Right lung (tissue), 10 donors: ENCODE results near the gene UGT1A7. TPM values are rescaled to one million over a fixed set of nuclear protein-coding genes. Genes with fewer than 3 reads are reported as not detected.
"Not testable (repeated sequence)": the region's sequence is repeated elsewhere in the genome, so short reads cannot be mapped to it uniquely, and the experiment has no call there.

Experiments used
- DNase-seq, 2 donors: peaks; one replicate each; pipeline ENCODE4 v3.0.0-alpha.2; 2013
- long read RNA-seq, 8 donors: transcript quantifications; one replicate each; lab custom pipeline, GENCODE V29; 2026
- polyA plus RNA-seq, 5 donors: library from polyadenylated mRNA; unstranded; fragments of 120-200 nt; gene quantifications; one replicate each; pipeline versions ENCODE4 v1.2.1 to v1.2.3, GENCODE V29; 2013; ENCODE audit warnings: inconsistent platforms in 1 of 5, low replicate concordance in 1 of 5; ENCODE audit not compliant: insufficient read length in 5 of 5, insufficient read depth in 1 of 5

The UGT1A7 gene
- polyA plus RNA-seq = not detected
- long read RNA-seq, donor 1 = 0 reads
- long read RNA-seq, donor 2 = 0 reads
- long read RNA-seq, donor 3 = 0 reads
- long read RNA-seq, donor 4 = 0 reads
- long read RNA-seq, donor 5 = 0 reads
- long read RNA-seq, donor 6 = 0 reads
- long read RNA-seq, donor 7 = 0 reads
- long read RNA-seq, donor 8 = 0 reads

GRCh38 chr2:233681521-233682099, at the start of gene UGT1A7:
TSS of gene UGT1A7 (plus strand) at chr2:233681901. CDS start at chr2:233681938, 37 bp downstream.
- DNase-seq = no peak

DNA sequence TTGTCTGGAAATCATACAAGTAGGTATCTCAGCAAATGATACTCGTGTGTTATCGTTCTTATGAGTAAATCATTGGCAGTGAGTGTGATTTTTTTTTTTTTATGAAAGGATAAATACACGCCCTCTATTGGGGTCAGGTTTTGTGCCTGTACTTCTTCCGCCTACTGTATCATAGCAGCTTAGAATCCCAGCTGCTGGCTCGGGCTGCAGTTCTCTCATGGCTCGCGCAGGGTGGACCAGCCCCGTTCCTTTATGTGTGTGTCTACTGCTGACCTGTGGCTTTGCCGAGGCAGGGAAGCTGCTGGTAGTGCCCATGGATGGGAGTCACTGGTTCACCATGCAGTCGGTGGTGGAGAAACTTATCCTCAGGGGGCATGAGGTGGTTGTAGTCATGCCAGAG, 45.4 kb upstream of the UGT1A7 start, which contains the start of gene UGT1A10:
Gene UGT1A10 (plus strand): TSS at position 143 of the 400 bp plus-strand sequence. CDS start 75 bp downstream, at position 218.
- not testable (repeated sequence) for DNase-seq

GRCh38 chr2:233638836-233639235, 42.9 kb upstream of the UGT1A7 start:
- DNase-seq = no peak

DNA sequence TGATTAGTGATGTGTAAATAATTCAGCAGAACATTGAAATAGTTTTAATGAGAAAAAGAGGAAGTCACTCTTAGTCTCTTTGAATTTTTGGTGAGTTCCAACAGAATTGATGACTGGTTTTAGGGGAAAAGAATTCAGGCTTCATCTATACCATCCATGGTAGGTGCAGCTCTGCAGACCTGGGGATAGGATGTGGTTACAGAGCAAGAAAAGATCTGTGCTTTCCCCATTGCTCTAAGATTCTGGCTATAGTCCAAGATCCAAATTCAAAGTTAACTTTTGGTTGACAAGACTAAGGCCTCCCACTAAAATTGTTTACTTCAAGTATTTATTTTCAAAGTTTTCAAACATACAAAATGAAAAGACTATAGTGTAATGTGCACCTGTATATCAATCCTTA, 41.8 kb upstream of the UGT1A7 start:
- DNase-seq = no peak

GRCh38 chr2:233643128-233643527, 38.6 kb upstream of the UGT1A7 start:
- DNase-seq = no peak

GRCh38 chr2:233646033-233646432, 35.7 kb upstream of the UGT1A7 start:
- DNase-seq = not testable (repeated sequence)

GRCh38 chr2:233650981-233651380, 30.7 kb upstream of the UGT1A7 start:
- DNase-seq = no peak

DNA sequence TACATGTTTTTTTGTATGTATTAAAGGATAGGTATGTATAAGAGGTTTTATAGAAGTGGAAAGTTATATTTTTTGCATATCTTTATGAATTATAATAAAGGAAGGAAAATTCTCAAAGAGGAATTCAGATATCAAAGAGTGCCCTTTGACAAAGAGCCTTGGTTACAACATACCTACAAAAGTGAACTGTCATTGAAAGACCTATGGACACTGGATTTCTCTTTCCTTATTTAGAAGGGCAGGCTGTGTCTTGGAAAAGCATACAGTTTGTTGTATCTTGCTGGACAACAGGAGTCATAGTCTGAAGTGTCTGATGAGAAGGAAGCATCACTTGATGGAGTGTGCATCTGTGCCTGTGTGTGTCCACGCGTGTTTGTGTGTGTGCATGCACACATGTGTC, 30.3 kb upstream of the UGT1A7 start:
- DNase-seq = no peak

DNA sequence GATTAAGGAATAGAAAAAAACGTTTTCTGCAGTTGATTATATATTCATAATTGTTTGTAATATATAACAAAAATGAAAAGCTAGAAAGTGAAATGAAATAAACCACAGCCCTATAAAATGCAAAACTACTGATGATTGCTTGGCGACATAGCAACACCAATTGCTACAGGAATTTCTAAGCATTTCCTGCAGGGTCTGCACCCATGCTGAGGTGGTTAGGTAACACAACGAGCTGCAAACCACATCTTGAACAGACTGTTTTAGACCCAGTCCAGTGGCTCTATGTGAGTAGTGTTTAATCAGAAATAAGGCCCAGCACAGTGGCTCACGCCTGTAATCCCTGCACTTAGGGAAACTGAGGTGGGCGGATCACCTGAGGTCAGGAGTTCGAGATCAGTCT, 27.2 kb upstream of the UGT1A7 start:
- no peak for DNase-seq

- no peak for DNase-seq
These were observed 26.7 kb upstream of the UGT1A7 start for GRCh38 chr2:233655043-233655442.

GRCh38 chr2:233655943-233656342, 25.8 kb upstream of the UGT1A7 start:
- DNase-seq = not testable (repeated sequence)

DNA sequence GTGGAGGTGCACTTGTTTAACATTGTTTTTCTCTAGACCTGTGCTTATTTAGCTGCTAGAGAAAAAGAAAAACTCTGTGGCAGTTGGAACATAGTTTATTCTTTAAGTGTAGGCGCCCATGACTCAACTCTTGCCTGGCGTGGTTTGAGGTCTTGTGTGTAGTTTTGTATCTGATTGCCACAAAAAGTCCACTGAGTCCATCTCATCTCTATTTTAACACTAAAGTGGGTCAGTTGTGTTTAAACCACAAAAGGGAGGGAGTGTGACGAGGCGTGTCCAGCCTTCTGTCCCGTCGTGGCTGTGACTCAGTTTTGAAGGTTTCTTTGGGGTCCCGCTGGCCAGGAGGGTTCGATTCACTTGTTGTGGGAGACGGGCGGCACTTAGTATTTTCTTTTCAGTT, 25.3 kb upstream of the UGT1A7 start:
- no peak for DNase-seq

DNA sequence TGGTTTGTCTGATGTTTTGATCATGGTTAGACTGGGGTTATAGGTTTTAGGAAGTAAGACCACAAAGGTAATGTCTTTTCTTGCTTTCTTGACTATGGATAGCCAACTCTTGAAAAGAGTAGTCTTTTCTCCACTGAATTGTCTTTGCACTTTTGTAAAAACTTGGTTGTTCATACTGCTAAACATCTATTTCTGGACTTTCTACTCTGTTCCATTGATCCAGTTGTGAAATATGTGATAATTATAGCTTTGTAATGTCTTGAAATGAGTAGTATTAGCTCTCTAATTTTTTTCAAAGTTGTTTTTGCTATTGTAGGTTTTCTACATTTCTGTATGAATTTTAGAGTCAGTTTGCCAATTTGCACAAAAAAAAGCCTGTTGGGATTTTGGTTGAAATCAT, 23.1 kb upstream of the UGT1A7 start:
- DNase-seq = no peak

- DNase-seq = no peak
These were observed 17.8 kb upstream of the UGT1A7 start for GRCh38 chr2:233663911-233664310.

DNA sequence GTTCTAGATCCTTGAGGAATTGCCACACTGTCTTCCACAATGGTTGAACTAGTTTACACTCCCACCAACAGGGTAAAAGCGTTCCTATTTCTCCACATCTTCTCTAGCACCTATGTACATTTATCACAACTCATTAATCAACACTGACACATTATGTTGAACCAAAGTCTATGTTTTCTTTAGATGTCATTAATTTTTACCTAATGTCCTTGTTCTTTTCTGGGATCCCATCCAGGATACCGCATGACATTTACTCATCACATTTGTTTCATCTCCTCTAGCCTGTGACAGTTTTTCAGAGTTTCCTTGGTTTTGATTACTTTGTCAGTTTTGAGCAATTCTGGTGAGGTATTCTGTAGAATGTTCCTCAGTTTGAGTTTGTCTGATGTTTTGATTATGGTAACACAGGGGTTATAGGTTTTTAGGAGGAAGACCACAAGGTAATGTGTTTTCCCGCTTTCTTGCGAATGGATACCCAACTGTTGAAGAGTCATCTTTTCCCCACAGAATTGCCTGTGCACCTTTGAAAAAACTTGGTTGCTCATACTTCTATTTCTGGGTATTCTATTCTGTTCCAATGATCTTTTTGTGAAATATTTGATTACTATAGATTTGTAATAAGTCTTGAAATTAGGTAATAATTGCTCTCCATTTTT, 13.0 kb upstream of the UGT1A7 start:
- DNase-seq = no peak

DNA sequence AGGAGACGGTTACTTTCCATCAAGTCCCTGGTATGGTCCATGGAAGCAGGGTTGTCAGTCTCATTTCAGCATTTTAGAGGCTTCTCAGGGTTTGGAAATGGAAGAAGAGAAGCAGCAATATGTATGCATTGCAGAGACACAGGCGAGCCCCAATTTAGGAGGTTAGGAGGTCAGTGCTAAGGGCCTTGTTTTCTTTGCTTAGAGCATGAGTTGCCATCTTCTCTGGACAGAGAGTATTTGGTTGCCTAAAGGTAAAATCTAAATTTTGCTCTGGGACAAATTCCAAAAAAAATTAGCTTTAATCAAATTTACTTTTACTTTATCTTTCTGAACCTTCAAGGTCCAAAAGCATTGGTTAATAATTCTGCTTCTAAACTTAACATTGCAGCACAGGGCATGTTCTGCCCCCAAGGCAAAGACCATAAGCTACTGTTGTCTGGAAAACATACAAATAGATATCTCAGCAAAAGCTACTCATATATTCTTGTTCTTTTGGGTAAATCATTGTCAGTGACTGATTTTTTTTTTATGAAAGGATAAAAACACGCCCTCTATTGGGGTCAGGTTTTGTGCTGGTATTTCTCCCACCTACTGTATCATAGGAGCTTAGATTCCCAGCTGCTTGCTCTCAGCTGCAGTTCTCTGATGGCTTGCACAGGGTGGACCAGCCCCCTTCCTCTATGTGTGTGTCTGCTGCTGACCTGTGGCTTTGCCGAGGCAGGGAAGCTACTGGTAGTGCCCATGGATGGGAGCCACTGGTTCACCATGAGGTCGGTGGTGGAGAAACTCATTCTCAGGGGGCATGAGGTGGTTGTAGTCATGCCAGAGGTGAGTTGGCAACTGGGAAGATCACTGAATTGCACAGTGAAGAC, 10.2 kb upstream of the UGT1A7 start, which contains the start of gene UGT1A9:
Gene UGT1A9 (plus strand): TSS at position 609 of the 872 bp plus-strand sequence. CDS start 37 bp downstream, at position 646.
- DNase-seq = no peak

DNA sequence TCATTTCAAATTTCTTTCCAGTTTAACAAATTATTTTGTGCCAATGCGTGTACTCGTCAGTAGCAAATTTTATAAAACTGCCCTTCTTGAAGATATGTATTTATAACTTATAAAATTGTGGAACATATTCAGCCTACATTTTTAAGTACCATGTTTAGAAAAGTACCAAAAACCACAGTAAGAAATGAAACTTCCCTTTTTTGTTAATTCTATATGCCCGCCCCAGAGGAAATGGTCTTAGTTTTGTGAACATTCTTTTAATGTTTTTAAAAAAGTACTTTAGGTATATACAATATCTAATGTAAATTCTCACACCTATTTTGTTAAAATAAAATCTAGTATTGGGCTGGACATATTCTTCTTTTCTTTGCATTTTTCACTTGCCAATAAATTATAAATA, 8.8 kb upstream of the UGT1A7 start:
- no peak for DNase-seq

DNA sequence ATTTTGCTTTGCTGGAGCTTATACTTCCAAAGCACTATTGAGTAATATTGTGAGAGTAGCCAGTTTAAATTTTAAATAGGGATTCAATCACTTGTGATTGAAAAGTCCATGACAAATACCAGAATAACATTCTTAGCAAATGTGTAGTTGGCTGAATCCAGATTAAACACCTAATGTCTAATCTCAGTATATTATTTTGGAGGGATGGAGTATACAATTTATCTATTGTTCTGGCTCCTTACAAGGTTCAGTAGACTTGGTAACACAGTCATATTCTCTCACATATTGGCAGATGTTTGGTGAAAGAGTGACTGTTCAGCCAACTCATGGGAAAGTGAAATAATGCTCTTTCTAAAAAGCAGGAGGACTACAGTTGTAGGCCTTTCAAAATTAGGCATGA, 7.8 kb upstream of the UGT1A7 start:
- DNase-seq = no peak

DNA sequence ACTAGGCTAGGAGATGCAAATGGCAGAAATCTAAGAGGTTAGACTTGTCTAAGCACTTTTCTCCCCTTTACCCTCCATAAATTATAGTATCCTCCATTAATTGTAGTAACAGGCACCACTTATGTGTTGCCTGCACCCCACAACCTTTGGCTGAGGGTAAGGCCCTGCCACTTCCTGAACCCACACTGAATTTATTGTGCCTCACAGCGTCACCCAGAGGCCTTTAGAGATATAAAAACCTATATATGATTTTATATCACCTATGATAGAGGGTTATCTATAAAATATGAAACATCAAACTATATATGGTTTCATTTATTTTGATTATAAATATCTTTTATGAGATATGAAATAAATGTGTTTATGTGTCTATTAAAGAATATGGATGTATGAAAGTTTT, 7.4 kb upstream of the UGT1A7 start:
- no peak for DNase-seq

- DNase-seq = no peak
These were observed 6.7 kb upstream of the UGT1A7 start for GRCh38 chr2:233674995-233675394.

- DNase-seq = no peak
These were observed 5.7 kb upstream of the UGT1A7 start for GRCh38 chr2:233676046-233676445.

GRCh38 chr2:233679196-233679595, 2.5 kb upstream of the UGT1A7 start:
- DNase-seq = no peak
